ENCODE data around the gene GUCY2F.
A peak's percentile ranks its signal among the peaks of the same experiment; 100 is the strongest.

GUCY2F gene

GRCh38 chrX:109398833-109399232 is 83.1 kb downstream of the GUCY2F start:
- no peak for DNase-seq (ENCODE audit: low read depth)
- no peak overlapping the region for H3K4me3 ChIP-seq (ENCODE audit: low read length)
- no peak for TF ChIP-seq CTCF (conservative IDR thresholded peaks at IDR 0.05; ENCODE audit: low read length)

DNA sequence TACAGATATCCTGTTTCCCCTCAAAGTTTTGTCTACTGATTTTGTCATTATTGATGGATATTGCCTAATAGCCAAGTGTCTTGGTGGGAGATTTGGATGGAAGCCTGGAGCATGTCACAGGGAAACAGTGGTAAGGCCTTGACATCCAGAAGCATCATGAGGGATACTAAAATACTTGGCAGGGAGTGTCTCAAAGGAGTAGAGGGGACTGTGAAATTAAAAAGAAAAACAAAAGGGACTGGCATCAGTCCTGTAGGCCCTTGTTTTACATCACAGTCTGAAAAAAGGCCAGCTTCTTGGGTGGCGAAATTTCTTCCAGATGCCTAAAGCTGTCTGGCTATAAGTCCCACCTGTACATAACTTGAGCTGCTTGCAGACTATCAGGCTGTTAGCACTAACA is 83.8 kb downstream of the GUCY2F start:
- DNase-seq (ENCODE audit: low read depth), result no peak
- no peak overlapping the region for H3K4me3 ChIP-seq (ENCODE audit: low read length)
- no peak for TF ChIP-seq CTCF (conservative IDR thresholded peaks at IDR 0.05; ENCODE audit: low read length)

GRCh38 chrX:109393859-109394258 is 88.0 kb downstream of the GUCY2F start:
- DNase-seq (ENCODE audit: low read depth), result no peak
- no peak overlapping the region for H3K4me3 ChIP-seq (ENCODE audit: low read length)
- TF ChIP-seq CTCF (conservative IDR thresholded peaks at IDR 0.05; ENCODE audit: low read length), result 0 out of 2 replicates have a peak, but pooled peaks have one; percentile 8

DNA sequence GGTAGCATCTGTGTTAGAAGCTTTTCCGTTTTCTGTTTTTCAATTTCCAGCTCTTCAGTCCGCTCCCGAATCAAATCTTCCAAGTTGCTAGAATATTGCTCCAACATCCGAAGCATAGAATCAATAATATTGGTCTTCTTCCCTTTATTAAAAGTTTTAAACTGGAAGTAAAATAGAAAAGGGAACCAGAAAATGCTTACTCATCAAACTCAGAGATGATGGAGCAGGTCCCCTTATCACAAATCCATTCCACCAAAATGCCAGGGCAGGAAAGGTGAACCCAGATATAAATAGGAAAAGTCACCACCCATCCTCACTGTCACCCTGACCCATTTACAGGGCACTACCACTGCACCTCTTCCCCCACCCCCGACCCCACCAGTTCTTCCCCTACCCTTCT is 89.0 kb downstream of the GUCY2F start:
- H3K4me3 ChIP-seq (ENCODE audit: low read length), result no peak overlapping the region
- DNase-seq (ENCODE audit: low read depth), result no peak
- no peak for TF ChIP-seq CTCF (conservative IDR thresholded peaks at IDR 0.05; ENCODE audit: low read length)

GRCh38 chrX:109390556-109390955 is 91.3 kb downstream of the GUCY2F start:
- no peak for DNase-seq (ENCODE audit: low read depth)
- no peak overlapping the region for H3K4me3 ChIP-seq (ENCODE audit: low read length)
- TF ChIP-seq CTCF (conservative IDR thresholded peaks at IDR 0.05; ENCODE audit: low read length), result no peak

DNA sequence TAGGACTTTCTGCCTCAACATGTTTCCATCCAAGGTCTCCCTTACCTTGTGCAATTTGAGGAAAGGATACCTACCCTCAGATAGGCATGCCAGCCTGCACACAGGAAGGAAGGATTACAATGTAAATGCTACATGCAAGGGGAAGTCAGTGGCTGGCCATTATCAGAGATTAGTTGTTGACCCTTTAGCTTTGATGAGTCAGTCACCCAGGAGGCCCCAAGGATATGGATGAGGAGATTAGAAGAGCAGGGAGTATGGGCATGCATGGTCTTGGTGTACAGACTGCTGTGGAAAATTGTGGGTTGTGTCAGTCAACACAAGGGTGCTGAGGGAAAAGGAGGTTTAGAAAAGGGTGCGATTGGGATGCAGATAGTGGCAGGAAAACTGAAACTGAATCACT is 92.0 kb downstream of the GUCY2F start:
- H3K4me3 ChIP-seq (ENCODE audit: low read length), result no peak overlapping the region
- no peak for TF ChIP-seq CTCF (conservative IDR thresholded peaks at IDR 0.05; ENCODE audit: low read length)
- DNase-seq (ENCODE audit: low read depth), result no peak

GRCh38 chrX:109384699-109385098 is 97.2 kb downstream of the GUCY2F start:
- peak; percentile 51 for TF ChIP-seq CTCF (conservative IDR thresholded peaks at IDR 0.05; ENCODE audit: low read length)
- peak; percentile 21 for DNase-seq (ENCODE audit: low read depth)
- no peak overlapping the region for H3K4me3 ChIP-seq (ENCODE audit: low read length)
